OCI-LY3 (cell line): ENCODE data around the gene STMP1.

ENCODE experiments used
- H2AFZ ChIP-seq: fragments of 200-600, 300-600 bp; shearing (Covaris generic); 2 replicates; pipeline ENCODE4 v1.6.0; 2014; ENCODE audit warnings: antibody characterized with exemption, low read depth, low read length
- H3K27ac ChIP-seq: fragments of 200-600, 300-600 bp; sonication (generic); 2 replicates; pipeline ENCODE4 v1.5.1; 2014; ENCODE audit warnings: mild to moderate bottlenecking, low read length, moderate library complexity, mixed read lengths
- H3K27me3 ChIP-seq: fragments of 200-600, 300-600 bp; sonication (generic); 2 replicates; pipeline ENCODE4 v1.6.1; 2014; ENCODE audit warnings: low read depth, low read length, mixed read lengths
- H3K36me3 ChIP-seq: fragments of 200-600, 300-600 bp; sonication (generic); replicated peaks from 2 replicates; pipeline ENCODE3; 2014; ENCODE audit warnings: low read depth, low read length, mixed read lengths
- H3K4me1 ChIP-seq: fragments of 300-600, 200-600 bp; sonication (generic); 2 replicates; pipeline ENCODE4 v1.6.1; 2014; ENCODE audit warnings: low read length, mixed read lengths
- H3K4me2 ChIP-seq: fragments of 200-600, 300-600 bp; sonication (generic); 2 replicates; pipeline ENCODE4 v1.6.1; 2014; ENCODE audit warnings: low read length, mixed read lengths
- H3K4me3 ChIP-seq: fragments of 300-600, 200-600 bp; sonication (generic); 2 replicates; pipeline ENCODE4 v1.5.1; 2014; ENCODE audit warnings: antibody characterized with exemption, mild to moderate bottlenecking, low read length, moderate library complexity
- H3K79me2 ChIP-seq: fragments of 300-600, 200-600 bp; shearing (Covaris generic); 2 replicates; pipeline ENCODE4 v1.6.1; 2014; ENCODE audit warnings: mild to moderate bottlenecking, low read length, mixed read lengths
- H3K9ac ChIP-seq: fragments of 300-600, 200-600 bp; shearing (Covaris generic); 2 replicates; pipeline ENCODE4 v1.6.0; 2014; ENCODE audit warnings: mild to moderate bottlenecking, low read length, moderate library complexity
- H3K9me3 ChIP-seq: fragments of 200-600, 300-600 bp; shearing (Covaris generic); 2 replicates; pipeline ENCODE4 v1.6.1; 2014; ENCODE audit warnings: low read length, mixed read lengths; ENCODE audit not compliant: insufficient read depth
- H4K20me1 ChIP-seq: fragments of 200-600, 300-600 bp; sonication (generic); 2 replicates; pipeline ENCODE4 v1.6.1; 2016; ENCODE audit warnings: low read length, mixed read lengths; ENCODE audit not compliant: insufficient read depth
- CTCF ChIP-seq: fragments of 200-600, 300-600 bp; sonication (generic); IDR thresholded peaks from 2 replicates; pipeline ENCODE4 v1.5.1; 2014; ENCODE audit warnings: antibody characterized with exemption, low read length, low read depth
- EZH2phosphoT487 ChIP-seq: fragments of 200-600 bp; shearing (Covaris generic); IDR thresholded peaks from 2 replicates; pipeline ENCODE4 v1.6.1; 2018; ENCODE audit warnings: antibody characterized with exemption, mixed run types, low read depth

The STMP1 gene

GRCh38 chr7:135710417-135711138, 48.3 kb downstream of the STMP1 start:
- Histone ChIP-seq H4K20me1 (no peaks in the 10 kb centered on the region), H3K9ac (no peak overlapping the region), H2AFZ (peak overlapping the region; percentile 51; the same call in 1 of the 2 replicates), H3K36me3 (no peaks in the 10 kb centered on the region), H3K79me2 (no peaks in the 10 kb centered on the region), H3K27me3 (no peaks in the 10 kb centered on the region), H3K4me2 (0 out of 2 replicates have a peak overlapping the region, but pooled peaks have one; percentile 22), H3K9me3 (no peaks in the 10 kb centered on the region), H3K4me1 (peaks cover 8% of the 10 kb centered on the region), H3K27ac (no peak overlapping the region), H3K4me3 (no peak overlapping the region)
- no peak for TF ChIP-seq EZH2phosphoT487
- peak; percentile 26; the same call in 1 of the 2 replicates for TF ChIP-seq CTCF

- no peak overlapping the region for H3K4me3 ChIP-seq
- H4K20me1 ChIP-seq: no peaks in the 10 kb centered on the region
- H3K9ac ChIP-seq: no peak overlapping the region
- no peaks in the 10 kb centered on the region for H3K9me3 ChIP-seq
- no peak; the same call in 1 of the 2 replicates for TF ChIP-seq CTCF
- no peak for TF ChIP-seq EZH2phosphoT487
- no peaks in the 10 kb centered on the region for H3K36me3 ChIP-seq
- no peak overlapping the region for H3K27ac ChIP-seq
- H3K4me2 ChIP-seq: 0 out of 2 replicates have a peak overlapping the region, but pooled peaks have one; percentile 2
- peak overlapping the region; percentile 51; the same call in 1 of the 2 replicates for H2AFZ ChIP-seq
- H3K79me2 ChIP-seq: no peaks in the 10 kb centered on the region
- no peaks in the 10 kb centered on the region for H3K27me3 ChIP-seq
- peaks cover 8% of the 10 kb centered on the region for H3K4me1 ChIP-seq
Observed at GRCh38 chr7:135711139-135711469, 48.8 kb downstream of the STMP1 start.

- 0 out of 2 replicates have a peak, but pooled peaks have one; percentile 13 for TF ChIP-seq CTCF
- TF ChIP-seq EZH2phosphoT487: no peak
- H3K27ac ChIP-seq: no peak overlapping the region
- H3K4me2 ChIP-seq: no peak overlapping the region
- H3K4me3 ChIP-seq: no peak overlapping the region
- H2AFZ ChIP-seq: no peak overlapping the region
- no peaks in the 10 kb centered on the region for H3K27me3 ChIP-seq
- H3K9me3 ChIP-seq: no peaks in the 10 kb centered on the region
- H3K9ac ChIP-seq: no peak overlapping the region
- H3K4me1 ChIP-seq: peaks cover 8% of the 10 kb centered on the region
- no peaks in the 10 kb centered on the region for H3K79me2 ChIP-seq
- no peaks in the 10 kb centered on the region for H3K36me3 ChIP-seq
- H4K20me1 ChIP-seq: no peaks in the 10 kb centered on the region
Observed at GRCh38 chr7:135712182-135712782, 50.0 kb downstream of the STMP1 start.

- H3K27me3 ChIP-seq: no peaks in the 10 kb centered on the region
- no peak overlapping the region for H3K9ac ChIP-seq
- no peaks in the 10 kb centered on the region for H4K20me1 ChIP-seq
- H3K4me2 ChIP-seq: no peak overlapping the region
- TF ChIP-seq CTCF (no peak), EZH2phosphoT487 (no peak)
- no peaks in the 10 kb centered on the region for H3K9me3 ChIP-seq
- H3K4me3 ChIP-seq: no peak overlapping the region
- no peaks in the 10 kb centered on the region for H3K36me3 ChIP-seq
- no peaks in the 10 kb centered on the region for H3K79me2 ChIP-seq
- H2AFZ ChIP-seq: no peak overlapping the region
- peaks cover 8% of the 10 kb centered on the region for H3K4me1 ChIP-seq
- H3K27ac ChIP-seq: no peak overlapping the region
Observed at GRCh38 chr7:135712796-135713195, 50.5 kb downstream of the STMP1 start.
